GM13977 (cell line): ENCODE results near the gene SPEG.

ENCODE experiments used
- DNase-seq: peaks from one replicate; pipeline ENCODE4 v3.0.0; 2012; ENCODE audit warnings: low spot score
- in situ Hi-C: fragments of 300-500 bp; cut with MboI; formaldehyde crosslinking; loops from one replicate; pipeline ENCODE4 v1.12.0; 2022; ENCODE audit warnings: low sequenced_read_pairs, low pct_unique_long_range_greater_than_20kb, mixed read lengths, inconsistent platforms; ENCODE audit not compliant: unreplicated experiment
- TF ChIP-seq, protein P1 (sequence below): IDR thresholded peaks from 2 replicates; pipeline ENCODE4 v1.5.1; 2012; ENCODE audit warnings: mild to moderate bottlenecking, control low read depth; ENCODE audit not compliant: insufficient read depth; ENCODE audit errors: extremely low read depth, missing control alignments

SPEG gene

GRCh38 chr2:219447242-219448098, 12.8 kb downstream of the SPEG start:
- in situ Hi-C loops, result no loop called here
- no peak for DNase-seq

GRCh38 chr2:219448099-219448775, 13.6 kb downstream of the SPEG start:
- in situ Hi-C loops, result no loop called here
- TF ChIP-seq, protein P1, sequence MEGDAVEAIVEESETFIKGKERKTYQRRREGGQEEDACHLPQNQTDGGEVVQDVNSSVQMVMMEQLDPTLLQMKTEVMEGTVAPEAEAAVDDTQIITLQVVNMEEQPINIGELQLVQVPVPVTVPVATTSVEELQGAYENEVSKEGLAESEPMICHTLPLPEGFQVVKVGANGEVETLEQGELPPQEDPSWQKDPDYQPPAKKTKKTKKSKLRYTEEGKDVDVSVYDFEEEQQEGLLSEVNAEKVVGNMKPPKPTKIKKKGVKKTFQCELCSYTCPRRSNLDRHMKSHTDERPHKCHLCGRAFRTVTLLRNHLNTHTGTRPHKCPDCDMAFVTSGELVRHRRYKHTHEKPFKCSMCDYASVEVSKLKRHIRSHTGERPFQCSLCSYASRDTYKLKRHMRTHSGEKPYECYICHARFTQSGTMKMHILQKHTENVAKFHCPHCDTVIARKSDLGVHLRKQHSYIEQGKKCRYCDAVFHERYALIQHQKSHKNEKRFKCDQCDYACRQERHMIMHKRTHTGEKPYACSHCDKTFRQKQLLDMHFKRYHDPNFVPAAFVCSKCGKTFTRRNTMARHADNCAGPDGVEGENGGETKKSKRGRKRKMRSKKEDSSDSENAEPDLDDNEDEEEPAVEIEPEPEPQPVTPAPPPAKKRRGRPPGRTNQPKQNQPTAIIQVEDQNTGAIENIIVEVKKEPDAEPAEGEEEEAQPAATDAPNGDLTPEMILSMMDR, result no peak
- no peak for DNase-seq

More at GRCh38 chr2:219447242-219448098, 12.8 kb downstream of the SPEG start:
- TF ChIP-seq, protein P1, result no peak

DNA sequence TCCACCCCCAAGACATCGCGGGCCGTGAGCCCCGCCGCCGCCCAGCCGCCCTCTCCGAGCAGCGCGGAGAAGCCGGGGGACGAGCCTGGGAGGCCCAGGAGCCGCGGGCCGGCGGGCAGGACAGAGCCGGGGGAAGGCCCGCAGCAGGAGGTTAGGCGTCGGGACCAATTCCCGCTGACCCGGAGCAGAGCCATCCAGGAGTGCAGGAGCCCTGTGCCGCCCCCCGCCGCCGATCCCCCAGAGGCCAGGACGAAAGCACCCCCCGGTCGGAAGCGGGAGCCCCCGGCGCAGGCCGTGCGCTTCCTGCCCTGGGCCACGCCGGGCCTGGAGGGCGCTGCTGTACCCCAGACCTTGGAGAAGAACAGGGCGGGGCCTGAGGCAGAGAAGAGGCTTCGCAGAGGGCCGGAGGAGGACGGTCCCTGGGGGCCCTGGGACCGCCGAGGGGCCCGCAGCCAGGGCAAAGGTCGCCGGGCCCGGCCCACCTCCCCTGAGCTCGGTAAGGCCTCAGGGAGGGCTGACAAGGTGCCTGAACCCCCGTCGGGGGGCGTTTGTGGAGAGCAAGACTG, 14.2 kb downstream of the SPEG start:
- in situ Hi-C loops, result no loop called here
- TF ChIP-seq, protein P1, result no peak
- no peak for DNase-seq

DNA sequence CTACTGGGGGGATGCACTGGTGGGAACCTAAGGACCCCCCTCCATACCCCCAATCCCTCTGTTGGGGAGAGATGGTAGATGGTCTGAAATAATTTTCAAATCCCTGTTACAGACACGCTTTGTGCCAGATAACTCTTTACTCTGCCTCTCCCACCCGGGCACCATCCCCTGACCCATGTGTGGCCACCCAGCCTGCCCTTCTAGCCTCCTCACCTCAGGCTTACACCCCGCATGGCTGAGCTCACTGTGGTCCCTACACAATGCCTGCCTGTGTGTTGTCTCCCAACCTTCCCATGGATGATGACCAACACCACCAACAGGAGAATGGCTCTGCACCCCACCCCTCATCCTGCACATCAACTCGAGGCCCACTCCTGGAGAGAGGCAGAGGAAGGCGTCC, 15.0 kb downstream of the SPEG start:
- no peak for DNase-seq
- in situ Hi-C loops, result no loop called here
- TF ChIP-seq, protein P1, result no peak

- no peak for DNase-seq
- TF ChIP-seq, protein P1, result no peak
- in situ Hi-C loops, result no loop called here
Observed at GRCh38 chr2:219451661-219452360, 17.2 kb downstream of the SPEG start.
